GM19240 (cell line): Measurements from ENCODE around the gene UPK3B.
"Not testable (repeated sequence)": the region's sequence is repeated elsewhere in the genome, so short reads cannot be mapped to it uniquely, and the experiment has no call there.

ENCODE experiments used
- DNase-seq: peaks from one replicate; pipeline ENCODE4 v3.0.0; 2011; ENCODE audit warnings: low spot score; ENCODE audit not compliant: insufficient read length

The UPK3B gene

DNA sequence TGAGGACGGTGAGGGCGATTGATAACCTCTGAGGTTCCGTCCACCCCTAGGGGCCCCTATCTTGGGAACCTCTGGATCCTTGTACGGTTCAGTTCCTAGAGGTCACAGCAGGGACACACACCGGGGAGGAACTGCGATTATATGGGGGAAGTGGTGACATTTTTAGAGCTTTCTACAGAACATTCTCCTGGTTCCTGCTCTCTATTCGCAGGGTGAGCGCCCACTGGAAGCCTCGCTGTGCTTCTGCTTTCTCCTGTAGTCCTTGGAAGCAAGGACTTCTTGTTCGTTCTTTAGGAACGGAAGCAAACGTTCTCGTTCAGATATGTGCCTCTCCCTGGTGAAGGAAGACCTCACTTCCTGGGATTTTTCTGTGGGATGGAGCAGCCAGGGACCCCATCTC lies 22.4 kb upstream of the UPK3B start:
- not testable (repeated sequence) for DNase-seq

DNA sequence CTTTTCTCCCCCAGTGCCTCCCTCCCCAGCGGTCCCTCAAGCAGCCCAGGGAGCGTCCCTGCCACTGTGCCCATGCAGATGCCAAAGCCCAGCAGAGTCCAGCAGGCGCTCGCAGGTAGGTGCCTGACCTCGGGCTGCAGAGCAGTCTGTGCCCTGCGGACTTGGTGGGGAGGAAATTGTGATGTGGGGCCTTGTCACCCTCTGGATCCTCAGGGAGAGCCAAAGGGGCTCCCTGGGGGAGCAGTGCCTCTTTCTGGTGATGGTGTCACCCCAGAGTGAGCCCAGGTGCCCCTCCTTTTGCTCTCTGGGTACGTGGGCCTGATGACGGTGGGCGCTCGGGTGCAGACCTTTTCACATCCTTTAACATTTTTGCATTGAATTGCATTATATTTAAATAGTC lies 18.2 kb upstream of the UPK3B start:
- DNase-seq = not testable (repeated sequence)

DNA sequence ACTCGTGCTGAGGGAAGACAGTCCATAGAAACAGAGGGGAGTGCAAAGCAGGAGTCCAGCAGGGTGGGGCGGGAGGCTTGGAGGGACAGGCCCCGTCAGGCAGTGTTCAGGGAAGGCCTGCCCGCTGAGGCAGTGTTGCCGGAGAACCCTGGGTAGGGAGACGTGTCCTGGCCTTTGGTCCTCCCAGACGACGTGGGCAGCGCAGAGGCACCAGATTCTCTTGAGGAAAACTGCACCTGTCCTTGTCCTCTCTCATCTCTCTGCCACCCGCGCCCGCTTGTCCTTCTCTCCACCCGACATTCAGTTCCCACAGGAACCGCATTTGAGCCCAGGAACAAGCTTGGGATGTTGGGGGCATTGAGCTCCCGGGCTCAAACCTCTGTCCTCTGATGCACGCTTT lies 14.6 kb upstream of the UPK3B start:
- not testable (repeated sequence) for DNase-seq

DNA sequence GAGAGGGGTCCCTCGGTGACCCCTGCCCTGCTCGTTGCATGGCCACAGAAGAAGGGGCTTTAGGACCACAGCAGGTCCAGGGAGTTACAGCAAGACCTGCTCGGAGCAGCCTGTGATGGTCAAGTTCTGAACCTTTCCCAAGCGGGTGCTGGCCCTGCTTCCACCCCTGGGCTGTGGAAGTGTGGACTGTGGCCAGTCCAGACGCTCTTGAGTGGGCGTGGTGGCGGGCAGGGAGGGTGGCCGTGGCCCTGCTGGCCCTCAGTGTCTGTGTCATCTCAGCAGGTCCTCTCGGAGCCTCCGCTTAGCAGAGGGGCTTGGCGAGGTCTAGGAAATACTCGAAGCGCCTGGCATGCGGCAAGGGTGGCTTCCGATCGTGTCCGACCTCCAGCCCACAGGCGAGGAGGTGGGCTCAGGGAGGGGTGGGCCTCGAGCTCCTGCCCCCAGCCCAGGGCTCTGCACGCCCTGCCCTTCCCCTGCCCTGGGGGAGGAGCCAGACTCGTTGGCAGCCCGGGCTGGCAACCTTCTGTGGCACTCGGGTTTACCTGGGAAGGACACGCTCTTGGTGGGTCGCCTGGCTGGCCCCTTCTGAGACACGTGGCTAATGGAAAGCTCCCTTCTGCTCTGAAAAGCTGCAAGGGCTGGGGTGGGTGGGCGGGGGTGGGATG lies 12.3 kb upstream of the UPK3B start:
- not testable (repeated sequence) for DNase-seq

DNA sequence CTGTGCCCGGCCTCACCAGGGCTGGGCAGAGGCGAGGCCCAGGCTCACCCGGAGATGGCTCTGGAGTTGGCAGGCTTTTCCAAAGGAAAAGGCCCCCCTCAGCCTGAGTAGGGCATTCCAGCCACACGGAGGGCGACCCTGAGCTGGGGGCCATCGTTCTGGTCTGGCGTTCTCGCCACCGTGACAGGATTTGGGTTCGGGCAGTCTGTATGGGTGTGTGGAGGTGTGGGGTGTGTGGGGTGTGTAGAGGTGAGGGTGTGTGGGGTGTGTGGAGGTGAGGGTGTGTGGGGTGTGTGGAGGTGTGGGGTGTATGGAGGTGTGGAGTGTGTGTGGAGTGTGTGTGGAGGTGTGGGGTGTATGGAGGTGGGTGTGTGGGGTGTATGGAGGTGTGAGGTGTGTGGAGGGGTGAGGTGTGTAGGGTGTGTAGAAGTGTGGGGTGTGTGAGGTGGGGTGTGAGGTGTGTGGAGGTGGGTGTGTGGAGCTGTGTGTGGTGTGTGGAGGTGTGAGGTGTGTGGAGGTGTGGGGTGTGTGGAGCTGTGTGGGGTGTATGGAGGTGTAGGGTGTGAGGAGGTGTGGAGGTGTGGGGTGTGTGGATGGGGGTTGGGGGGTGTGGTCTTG lies 11.7 kb upstream of the UPK3B start:
- DNase-seq = not testable (repeated sequence)

DNA sequence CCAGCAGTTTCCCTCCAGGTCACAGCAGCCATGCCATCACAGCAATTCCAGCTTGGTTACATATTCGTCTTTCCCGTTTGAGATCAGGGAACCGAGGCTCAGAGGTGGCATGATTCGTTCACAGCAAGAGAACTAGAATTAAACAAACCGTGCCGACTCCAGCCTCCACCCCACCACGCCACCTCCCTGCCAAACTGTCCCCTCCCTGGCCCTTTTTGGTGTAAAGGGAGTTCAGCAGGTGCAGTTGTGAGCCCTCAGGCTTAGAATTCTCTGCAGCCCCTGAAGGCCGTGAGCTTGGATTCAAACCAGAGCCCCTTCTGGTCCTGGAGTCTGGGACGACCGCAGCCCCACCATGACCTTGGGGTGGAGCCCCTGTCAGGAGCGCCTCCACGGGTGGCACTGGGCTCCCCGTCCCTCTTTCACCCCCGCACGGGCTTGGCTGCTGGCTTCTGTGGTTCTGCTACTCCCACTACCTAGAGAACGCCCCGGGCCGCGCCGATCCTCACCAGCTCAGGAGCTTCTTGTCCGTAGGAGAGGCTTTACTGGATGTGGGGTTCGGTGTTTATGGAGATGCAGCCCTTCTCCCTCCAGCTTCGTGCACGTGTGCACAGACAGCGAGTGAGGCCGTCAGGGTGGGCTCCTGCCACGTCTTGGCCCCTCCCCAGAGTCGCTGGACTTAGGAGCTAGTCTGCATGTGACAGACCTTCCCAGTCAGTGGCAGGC lies 11.0 kb upstream of the UPK3B start:
- DNase-seq = not testable (repeated sequence)

DNA sequence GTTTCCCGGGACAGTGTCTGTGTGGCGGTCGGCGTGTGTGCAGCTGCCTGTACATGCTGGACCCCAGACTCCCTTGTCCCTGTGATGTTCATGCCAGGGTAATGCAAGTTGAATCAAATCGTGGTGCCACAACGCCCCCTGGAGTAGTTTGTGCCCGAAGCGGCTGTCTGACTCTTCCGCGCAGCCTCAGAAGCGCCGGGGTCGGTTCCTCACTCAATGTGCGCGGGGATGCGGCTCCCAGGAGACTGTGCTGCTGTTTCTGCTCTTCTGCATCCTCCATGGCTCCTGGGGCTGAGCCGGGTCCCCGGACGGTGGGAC lies 10.5 kb upstream of the UPK3B start:
- not testable (repeated sequence) for DNase-seq

DNA sequence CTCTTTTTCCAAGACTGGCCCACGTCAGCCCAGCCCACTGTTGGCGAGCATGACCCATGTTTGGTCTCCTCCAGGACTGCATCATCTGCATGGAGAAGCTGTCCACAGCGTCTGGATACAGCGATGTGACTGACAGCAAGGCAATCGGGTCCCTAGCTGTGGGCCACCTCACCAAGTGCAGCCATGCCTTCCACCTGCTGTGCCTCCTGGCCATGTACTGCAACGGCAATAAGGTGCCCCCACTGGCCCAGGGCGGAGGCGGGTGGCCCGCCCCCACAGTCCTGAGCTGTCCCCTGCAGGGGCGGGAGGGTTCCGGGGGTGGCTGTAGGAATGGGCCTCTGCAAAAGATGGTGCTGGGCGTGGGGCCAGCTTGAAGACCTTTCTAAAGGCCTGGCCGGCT lies 8.1 kb upstream of the UPK3B start:
- DNase-seq = not testable (repeated sequence)

DNA sequence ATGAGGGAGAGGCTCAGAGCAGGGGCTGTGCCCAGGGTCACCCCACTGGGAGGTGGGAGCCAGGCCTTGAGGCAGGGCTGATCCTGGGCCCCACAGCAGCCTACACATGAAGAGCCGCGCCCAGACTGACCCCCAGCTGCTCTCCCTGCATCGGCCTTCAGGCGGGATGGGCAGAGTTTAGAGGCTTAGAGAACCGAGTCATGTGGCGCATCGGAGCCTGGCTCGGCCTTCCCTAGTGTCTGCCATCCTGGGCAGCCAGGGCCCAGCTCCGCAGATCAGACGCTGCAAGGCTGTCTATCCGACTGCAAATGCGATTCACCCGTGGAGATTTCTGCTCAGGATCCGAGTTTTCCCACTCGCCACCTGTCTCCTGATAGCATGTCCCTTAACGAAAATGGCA lies 7.5 kb upstream of the UPK3B start:
- not testable (repeated sequence) for DNase-seq

DNA sequence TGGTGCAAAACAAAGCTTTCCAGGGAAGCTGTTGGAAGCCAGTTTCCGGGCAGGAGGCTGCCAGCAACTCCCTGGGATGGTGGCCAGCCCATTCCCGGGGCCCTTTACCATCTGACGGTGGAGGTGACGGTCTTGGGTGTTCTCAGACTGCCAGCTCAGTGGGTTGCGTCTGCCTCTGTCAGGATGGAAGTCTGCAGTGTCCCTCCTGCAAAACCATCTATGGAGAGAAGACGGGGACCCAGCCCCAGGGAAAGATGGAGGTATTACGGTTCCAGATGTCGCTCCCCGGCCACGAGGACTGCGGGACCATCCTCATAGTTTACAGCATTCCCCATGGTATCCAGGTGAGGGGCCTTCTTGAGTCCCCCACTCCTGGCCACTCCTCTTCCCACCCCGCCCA lies 7.1 kb upstream of the UPK3B start:
- DNase-seq = not testable (repeated sequence)

DNA sequence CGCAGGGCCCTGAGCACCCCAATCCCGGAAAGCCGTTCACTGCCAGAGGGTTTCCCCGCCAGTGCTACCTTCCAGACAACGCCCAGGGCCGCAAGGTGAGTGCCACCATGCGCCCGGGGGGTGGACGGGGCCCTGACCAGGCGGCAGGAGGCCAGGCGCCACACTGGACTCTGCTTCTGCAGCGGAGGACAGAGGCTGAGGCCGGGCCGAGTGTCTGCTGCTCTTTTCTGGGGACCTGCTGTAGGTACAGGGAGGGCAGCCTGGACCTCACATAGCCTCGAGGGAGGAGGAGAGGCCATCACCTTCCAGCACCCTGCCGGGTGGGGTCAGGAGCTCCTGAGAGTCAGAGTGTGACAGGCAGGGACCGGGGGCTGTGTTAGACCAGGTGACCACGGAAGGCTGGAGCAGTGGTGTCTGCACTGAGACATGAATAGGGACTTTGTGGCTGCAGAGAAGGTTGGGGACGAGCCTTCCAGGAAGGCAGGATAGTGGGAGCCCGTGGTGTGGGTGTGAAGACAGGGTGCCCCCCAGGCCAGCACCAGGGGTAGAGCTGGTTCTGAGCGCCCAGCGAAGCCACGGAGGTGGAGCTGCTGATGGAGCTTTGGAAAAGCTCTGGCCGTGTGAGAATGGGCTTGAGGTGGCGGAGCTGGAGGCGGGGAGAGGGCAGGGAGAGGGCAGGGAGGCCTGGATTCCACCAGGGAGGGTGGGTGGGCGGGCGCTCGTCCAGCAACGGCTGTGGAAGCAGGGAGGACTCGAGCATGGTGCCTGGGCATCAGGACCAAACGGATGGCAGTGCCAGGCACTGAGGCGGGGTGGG lies 5.8 kb upstream of the UPK3B start:
- DNase-seq = not testable (repeated sequence)

DNA sequence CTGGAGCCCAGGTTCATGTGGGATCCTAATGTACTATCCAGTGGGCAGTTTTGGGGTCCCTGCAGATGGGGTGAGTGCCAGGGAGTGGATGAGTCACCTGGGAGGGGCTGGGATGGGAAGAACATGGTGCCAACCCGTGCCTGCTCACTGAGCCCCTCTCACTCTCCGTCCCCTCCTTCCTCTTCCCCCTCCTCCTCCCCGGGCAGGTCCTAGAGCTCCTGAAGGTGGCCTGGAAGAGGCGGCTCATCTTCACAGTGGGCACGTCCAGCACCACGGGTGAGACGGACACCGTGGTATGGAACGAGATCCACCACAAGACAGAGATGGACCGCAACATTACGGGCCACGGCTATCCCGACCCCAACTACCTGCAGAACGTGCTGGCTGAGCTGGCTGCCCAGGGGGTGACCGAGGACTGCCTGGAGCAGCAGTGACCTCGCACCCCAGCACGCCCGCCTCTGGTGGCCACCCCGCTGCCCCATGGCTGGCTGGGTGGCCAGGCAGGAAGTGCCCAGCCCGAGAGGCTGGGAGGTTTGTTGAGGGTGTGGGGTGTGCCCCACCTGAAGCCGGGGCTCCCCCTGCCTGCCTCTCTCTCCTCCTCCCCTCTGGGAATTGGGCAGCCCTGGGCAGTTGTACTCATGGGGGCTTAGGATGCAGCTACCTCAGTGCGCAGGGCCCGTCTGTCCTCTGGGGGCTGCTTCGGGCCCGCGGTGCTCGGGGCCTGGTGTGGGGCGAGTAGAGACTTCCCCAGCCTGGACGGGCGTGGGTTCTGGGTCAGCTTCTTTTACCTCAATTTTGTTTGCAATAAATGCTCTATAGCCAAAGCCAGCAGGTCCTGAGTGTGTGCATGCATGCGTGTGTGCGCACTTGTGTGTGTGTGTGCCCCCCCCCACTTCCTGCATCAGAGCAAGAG lies 4.9 kb upstream of the UPK3B start:
- DNase-seq = no peak

DNA sequence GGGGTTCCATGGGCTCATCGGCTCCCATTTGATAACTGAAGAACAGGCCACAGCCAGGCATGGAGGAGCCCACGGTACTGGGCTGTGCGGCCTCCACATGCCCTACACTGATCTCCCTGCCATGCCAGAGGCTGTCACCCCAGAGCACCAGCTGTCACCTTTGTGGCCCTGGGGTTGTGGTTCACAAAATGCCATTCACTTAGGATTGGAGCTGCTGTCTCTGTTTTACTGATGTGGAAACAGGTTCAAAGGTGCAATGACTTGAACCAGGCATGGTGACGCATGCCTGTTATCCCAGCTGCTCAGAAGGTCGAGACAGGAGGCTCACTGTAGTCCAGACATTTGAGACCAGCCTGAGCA lies 4.3 kb upstream of the UPK3B start:
- no peak for DNase-seq

DNA sequence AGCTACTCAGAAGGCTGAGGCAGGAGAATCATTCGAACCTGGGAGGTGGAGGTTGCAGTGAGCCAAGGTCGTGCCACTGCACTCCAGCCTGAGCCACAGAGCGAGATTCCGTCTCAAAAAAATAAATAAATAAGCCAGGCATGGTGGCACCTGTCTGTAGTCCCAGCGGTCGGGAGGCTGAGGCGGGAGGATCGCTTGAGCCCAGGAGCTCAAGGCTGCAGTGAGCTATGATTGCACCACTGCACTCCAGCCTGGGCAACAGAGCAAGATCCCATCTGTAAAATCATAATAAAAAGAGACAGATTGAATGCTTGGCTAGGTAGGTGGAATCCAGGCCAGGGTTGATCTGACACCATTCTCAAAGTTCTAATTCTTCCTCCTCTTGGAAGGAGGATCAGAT lies 3.7 kb upstream of the UPK3B start:
- DNase-seq = not testable (repeated sequence)

DNA sequence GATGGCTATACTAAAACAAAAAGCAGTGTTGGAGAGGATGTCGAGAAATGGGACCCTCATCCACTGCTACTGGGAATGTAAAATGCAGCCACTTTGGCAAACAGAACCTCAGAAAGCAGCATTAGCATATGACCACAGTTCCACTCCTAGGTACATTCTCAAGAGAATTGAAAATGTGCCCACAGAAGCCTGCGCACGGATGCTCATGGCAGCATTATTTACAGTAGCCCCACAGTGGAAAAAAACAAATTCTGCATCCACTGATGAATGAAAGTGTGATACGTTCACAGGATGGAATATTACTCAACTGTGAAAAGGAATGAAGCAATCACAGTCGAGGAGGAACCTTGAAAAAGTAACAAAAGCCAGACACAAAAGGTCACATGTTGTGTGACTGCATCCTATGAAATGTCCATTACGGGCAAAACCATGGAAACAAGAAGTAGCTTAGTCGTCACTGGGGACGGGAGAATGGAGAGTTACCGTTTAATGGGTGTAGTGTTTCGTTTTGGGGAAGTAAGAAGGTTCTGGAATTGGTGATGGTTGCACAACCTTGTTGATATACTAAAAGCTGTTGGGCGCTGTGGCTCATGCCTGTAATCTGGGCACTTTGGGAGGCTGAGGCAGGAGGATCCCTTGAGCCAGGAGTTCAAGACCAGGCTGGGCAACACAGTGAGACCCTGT lies 2.5 kb upstream of the UPK3B start:
- no peak for DNase-seq

DNA sequence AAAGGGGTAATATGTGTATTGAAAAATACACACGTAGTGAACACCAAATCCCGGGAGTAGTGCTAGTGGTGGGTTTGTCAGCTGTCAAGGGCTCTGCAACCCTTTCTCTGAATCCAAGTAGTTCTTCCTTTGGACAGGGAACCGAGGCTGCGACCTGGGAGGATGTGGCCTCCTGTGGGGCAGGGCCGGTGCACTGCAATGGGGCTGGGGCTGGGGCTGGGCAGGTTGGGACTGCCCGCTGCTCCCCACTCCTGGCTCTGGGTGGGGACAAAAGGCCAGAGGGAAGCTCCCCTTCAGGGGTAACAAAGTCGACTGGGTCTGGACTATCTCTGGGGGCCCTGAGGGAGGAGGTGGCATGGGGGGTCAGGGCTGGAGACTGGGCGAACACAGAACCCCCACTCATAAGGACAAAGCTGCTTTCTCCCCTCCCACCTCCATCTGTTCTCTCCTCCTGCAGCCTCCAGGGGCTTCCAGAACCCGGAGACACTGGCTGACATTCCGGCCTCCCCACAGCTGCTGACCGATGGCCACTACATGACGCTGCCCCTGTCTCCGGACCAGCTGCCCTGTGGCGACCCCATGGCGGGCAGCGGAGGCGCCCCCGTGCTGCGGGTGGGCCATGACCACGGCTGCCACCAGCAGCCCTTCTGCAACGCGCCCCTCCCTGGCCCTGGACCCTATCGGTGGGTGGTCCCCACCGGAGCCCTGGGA lies 1.0 kb downstream of the UPK3B start:
- not testable (repeated sequence) for DNase-seq

DNA sequence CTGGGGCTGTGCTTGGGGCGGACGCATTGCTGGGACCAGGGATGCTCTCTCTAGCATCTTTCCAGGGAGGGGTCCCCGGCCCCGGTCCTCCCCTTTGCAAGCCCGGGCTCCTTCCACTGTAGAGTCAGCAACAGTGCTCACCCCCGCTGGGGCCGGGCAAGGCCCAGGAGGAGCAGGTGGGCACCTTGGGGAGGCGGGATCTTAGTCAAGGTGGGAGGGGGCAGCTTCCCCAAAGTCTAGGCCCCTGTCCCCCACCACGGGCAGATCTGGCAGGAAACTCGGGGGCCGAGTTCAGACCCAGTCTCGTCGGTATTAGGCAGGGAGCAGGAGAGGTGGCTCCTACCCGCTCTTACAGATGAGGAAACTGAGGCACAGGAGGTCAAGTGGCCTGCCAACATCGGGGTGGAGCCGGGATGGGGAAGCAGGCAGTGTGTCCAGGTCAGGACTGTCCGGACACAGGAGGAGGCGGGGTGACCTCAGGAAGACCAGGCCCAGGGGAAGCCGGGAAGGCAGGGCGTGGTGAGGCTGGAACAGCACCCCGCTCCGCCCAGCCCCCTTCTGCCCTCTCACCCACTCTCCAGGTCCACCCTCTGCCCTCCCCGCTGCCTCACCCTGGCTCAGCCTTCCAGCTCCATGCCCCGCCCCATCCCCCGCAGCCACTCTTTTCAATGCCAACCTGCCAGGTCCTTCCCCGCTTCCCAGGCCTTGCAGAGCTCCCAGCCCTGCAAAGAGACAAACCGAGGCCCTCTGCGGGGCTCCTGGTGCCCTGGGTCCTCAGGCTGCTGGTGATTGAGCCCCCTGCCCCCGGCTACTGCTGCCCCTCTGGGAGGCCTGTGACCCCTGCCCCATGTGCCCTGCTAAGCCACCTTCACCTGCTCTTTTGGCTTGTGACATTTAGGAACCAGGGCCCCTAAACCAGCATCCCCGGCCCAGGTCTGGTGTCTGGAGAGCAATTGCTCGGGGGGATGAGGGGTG lies 1.8 kb downstream of the UPK3B start:
- not testable (repeated sequence) for DNase-seq
